Body of pancreas (tissue), 4 donors: ENCODE results near the gene TASL.

ENCODE experiments used
- POLR2A ChIP-seq, 3 donors: fragments of 450-650 bp; IDR thresholded peaks; one replicate each; pipeline ENCODE4 v1.6.1; 2016; ENCODE audit warnings: antibody characterized with exemption in 3 of 3, mild to moderate bottlenecking in 2 of 3
- TF ChIP-seq, protein P1 (sequence below), 7 experiments: fragments of 450-650 bp in 4 of 7; fragments of 200-600 bp in 3 of 7; sonication (generic) in 3 of 7; IDR thresholded peaks; one replicate each; pipeline ENCODE4 v1.5.1; 2016 to 2019; ENCODE audit warnings: antibody characterized with exemption in 7 of 7

DNA sequence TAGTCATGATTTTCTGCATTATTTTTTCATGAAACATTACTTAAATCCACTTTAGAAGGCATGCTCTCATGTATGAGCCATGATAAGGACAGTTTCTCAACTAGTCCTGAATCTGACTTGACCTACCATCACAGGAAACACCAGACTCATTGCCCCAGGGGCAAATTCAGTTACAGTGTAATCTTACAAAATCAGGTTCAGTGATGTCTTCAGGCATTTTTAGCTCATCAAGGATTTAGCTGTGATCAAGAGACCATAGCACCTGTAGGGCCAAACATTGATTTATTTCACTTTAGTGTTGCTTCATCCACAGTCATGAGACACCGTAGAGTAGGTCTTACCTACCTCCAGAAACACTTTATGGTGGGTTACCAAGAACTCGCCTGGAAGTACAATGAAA lies 3.1 kb upstream of the TASL start:
- TF ChIP-seq, protein P1, sequence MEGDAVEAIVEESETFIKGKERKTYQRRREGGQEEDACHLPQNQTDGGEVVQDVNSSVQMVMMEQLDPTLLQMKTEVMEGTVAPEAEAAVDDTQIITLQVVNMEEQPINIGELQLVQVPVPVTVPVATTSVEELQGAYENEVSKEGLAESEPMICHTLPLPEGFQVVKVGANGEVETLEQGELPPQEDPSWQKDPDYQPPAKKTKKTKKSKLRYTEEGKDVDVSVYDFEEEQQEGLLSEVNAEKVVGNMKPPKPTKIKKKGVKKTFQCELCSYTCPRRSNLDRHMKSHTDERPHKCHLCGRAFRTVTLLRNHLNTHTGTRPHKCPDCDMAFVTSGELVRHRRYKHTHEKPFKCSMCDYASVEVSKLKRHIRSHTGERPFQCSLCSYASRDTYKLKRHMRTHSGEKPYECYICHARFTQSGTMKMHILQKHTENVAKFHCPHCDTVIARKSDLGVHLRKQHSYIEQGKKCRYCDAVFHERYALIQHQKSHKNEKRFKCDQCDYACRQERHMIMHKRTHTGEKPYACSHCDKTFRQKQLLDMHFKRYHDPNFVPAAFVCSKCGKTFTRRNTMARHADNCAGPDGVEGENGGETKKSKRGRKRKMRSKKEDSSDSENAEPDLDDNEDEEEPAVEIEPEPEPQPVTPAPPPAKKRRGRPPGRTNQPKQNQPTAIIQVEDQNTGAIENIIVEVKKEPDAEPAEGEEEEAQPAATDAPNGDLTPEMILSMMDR (IDR thresholded peaks at IDR 0.05): no peak
- no peak for TF ChIP-seq POLR2A (IDR thresholded peaks at IDR 0.05)
